GM12878 (cell line): Measurements from ENCODE around the gene TGFB1. TPM values are rescaled to one million over a fixed set of nuclear protein-coding genes. Genes with fewer than 3 reads are reported as not detected.

Experiments
- ELK1 ChIP-seq: IDR thresholded peaks from 2 replicates; pipeline ENCODE4 v1.6.1; 2012; ENCODE audit warnings: low read depth, low read length, improper control_type of control experiment
- EP300 ChIP-seq, 2 experiments: fragments of 150-350 bp in 1 of 2; IDR thresholded peaks; 2 replicates each; pipeline ENCODE4 v1.6.1; 2011 to 2012; ENCODE audit warnings: low read depth in 2 of 2, low read length in 2 of 2, borderline replicate concordance in 1 of 2, improper control_type of control experiment in 1 of 2, inconsistent platforms in 1 of 2; ENCODE audit not compliant: control insufficient read depth in 1 of 2
- FOXK2 ChIP-seq: fragments of 450-650 bp; IDR thresholded peaks from 2 replicates; pipeline ENCODE4 v1.6.1; 2017; ENCODE audit warnings: mild to moderate bottlenecking, moderate library complexity
- GATAD2B ChIP-seq: fragments of 450-650 bp; conservative IDR thresholded peaks from 2 replicates; pipeline ENCODE4 v1.6.1; 2017; ENCODE audit warnings: low read depth, mild to moderate bottlenecking, moderate library complexity
- HCFC1 ChIP-seq: fragments of 150-350 bp; IDR thresholded peaks from 2 replicates; pipeline ENCODE4 v1.6.1; 2014; ENCODE audit warnings: low read length
- LARP7 ChIP-seq: fragments of 450-650 bp; IDR thresholded peaks from 2 replicates; pipeline ENCODE4 v1.6.1; 2017; ENCODE audit warnings: mild to moderate bottlenecking
- MAX ChIP-seq: IDR thresholded peaks from 2 replicates; pipeline ENCODE4 v1.6.1; 2012; ENCODE audit warnings: low read depth, low read length, improper control_type of control experiment
- MEF2A ChIP-seq: IDR thresholded peaks from 2 replicates; pipeline ENCODE4 v1.6.1; 2011; ENCODE audit warnings: low read depth, mild to moderate bottlenecking, low read length, moderate library complexity; ENCODE audit not compliant: insufficient read depth
- MTA2 ChIP-seq: fragments of 450-650 bp; IDR thresholded peaks from 2 replicates; pipeline ENCODE4 v1.6.1; 2016; ENCODE audit warnings: low read depth, mild to moderate bottlenecking, moderate library complexity
- MTA3 ChIP-seq: IDR thresholded peaks from 2 replicates; pipeline ENCODE4 v1.6.1; 2012; ENCODE audit warnings: low read length, inconsistent platforms, borderline replicate concordance
- MXI1 ChIP-seq: fragments of 150-350 bp; IDR thresholded peaks from 2 replicates; pipeline ENCODE4 v1.6.1; 2011; ENCODE audit warnings: low read depth, mild to moderate bottlenecking, inconsistent platforms, low read length, improper control_type of control experiment
- NFXL1 ChIP-seq: fragments of 450-650 bp; IDR thresholded peaks from 2 replicates; pipeline ENCODE4 v1.6.1; 2017; ENCODE audit warnings: antibody characterized with exemption, mild to moderate bottlenecking, borderline replicate concordance
- NR2C1 ChIP-seq: fragments of 450-650 bp; IDR thresholded peaks from 2 replicates; pipeline ENCODE4 v1.6.1; 2017; ENCODE audit warnings: antibody characterized with exemption, mild to moderate bottlenecking, moderate library complexity
- NR2F1 ChIP-seq: fragments of 450-650 bp; conservative IDR thresholded peaks from 2 replicates; pipeline ENCODE4 v1.6.1; 2017; ENCODE audit warnings: mild to moderate bottlenecking
- PAX8 ChIP-seq: fragments of 450-650 bp; IDR thresholded peaks from 2 replicates; pipeline ENCODE4 v1.6.1; 2017; ENCODE audit warnings: mild to moderate bottlenecking, moderate library complexity
- RAD51 ChIP-seq: fragments of 450-650 bp; IDR thresholded peaks from 2 replicates; pipeline ENCODE4 v1.6.1; 2016; ENCODE audit warnings: moderate library complexity, mild to moderate bottlenecking, inconsistent platforms
- RB1 ChIP-seq: fragments of 450-650 bp; formaldehyde crosslinking; IDR thresholded peaks from 2 replicates; pipeline ENCODE4 v1.6.1; 2017; ENCODE audit warnings: mild to moderate bottlenecking, borderline replicate concordance
- RELA ChIP-seq: fragments of 450-650 bp; IDR thresholded peaks from 2 replicates; pipeline ENCODE4 v1.8.0; 2014; ENCODE audit warnings: borderline replicate concordance; ENCODE audit not compliant: partially characterized antibody
- SMAD1 ChIP-seq: fragments of 450-650 bp; IDR thresholded peaks from 2 replicates; pipeline ENCODE4 v1.6.1; 2018; ENCODE audit warnings: mild to moderate bottlenecking, low read depth; ENCODE audit not compliant: partially characterized antibody
- SMAD5 ChIP-seq: IDR thresholded peaks from 2 replicates; pipeline ENCODE4 v1.6.1; 2016; ENCODE audit warnings: antibody characterized with exemption, low read depth
- SMARCA5 ChIP-seq: fragments of 450-650 bp; IDR thresholded peaks from 2 replicates; pipeline ENCODE4 v1.6.1; 2017; ENCODE audit warnings: mild to moderate bottlenecking
- SREBF2 ChIP-seq: IDR thresholded peaks from 2 replicates; pipeline ENCODE4 v1.6.1; 2012; ENCODE audit warnings: mild to moderate bottlenecking, low read length
- STAT3 ChIP-seq: IDR thresholded peaks from 2 replicates; pipeline ENCODE4 v1.6.1; 2011; ENCODE audit warnings: low read depth, low read length, improper control_type of control experiment
- TCF7 ChIP-seq: IDR thresholded peaks from 2 replicates; pipeline ENCODE4 v1.6.1; 2014; ENCODE audit warnings: antibody characterized with exemption, borderline replicate concordance
- ZZZ3 ChIP-seq: IDR thresholded peaks from 2 replicates; pipeline ENCODE4 v1.6.1; 2011; ENCODE audit warnings: low read depth; ENCODE audit not compliant: control insufficient read depth, insufficient read length
- polyA plus RNA-seq, 11 experiments: library from polyadenylated mRNA; depleted of rRNA in 4 of 11; unstranded in 6 of 11; stranded (reverse) in 5 of 11; fragments of >200 nt; fragmentation: Nextera tagmentation in 4 of 11; fragmentation: Illumina TruSeq in 1 of 11; extraction: Ambion mirVana in 4 of 11; extraction: Trizol in 1 of 11; gene quantifications; 1 replicate in 1 of 11; 2 replicates in 10 of 11; pipeline versions ENCODE4 v1.2.1 to v1.2.3, GENCODE V29; 2011 to 2016; ENCODE audit warnings: inconsistent platforms in 2 of 11, missing spikeins in 2 of 11, low read depth in 1 of 11
- total RNA-seq, 4 experiments: library from RNA; depleted of rRNA in 3 of 4; stranded (reverse); fragments of >200 nt in 3 of 4; fragmentation: Illumina TruSeq in 1 of 4; extraction: Trizol in 1 of 4; gene quantifications; 2 replicates each; pipeline versions ENCODE4 v1.2.1 to v1.2.3, GENCODE V29; 2013 to 2021
- TF ChIP-seq, protein P1 (sequence below): fragments of 450-650 bp; IDR thresholded peaks from 2 replicates; pipeline ENCODE4 v1.6.1; 2017; ENCODE audit warnings: mild to moderate bottlenecking

Gene TGFB1
- total and polyA plus RNA-seq, 10 of the 15 experiments (the other 5 are each of a cell fraction or from before 2014, with no cell fraction given): 0.23 to 120 (median 10.9) TPM

DNA sequence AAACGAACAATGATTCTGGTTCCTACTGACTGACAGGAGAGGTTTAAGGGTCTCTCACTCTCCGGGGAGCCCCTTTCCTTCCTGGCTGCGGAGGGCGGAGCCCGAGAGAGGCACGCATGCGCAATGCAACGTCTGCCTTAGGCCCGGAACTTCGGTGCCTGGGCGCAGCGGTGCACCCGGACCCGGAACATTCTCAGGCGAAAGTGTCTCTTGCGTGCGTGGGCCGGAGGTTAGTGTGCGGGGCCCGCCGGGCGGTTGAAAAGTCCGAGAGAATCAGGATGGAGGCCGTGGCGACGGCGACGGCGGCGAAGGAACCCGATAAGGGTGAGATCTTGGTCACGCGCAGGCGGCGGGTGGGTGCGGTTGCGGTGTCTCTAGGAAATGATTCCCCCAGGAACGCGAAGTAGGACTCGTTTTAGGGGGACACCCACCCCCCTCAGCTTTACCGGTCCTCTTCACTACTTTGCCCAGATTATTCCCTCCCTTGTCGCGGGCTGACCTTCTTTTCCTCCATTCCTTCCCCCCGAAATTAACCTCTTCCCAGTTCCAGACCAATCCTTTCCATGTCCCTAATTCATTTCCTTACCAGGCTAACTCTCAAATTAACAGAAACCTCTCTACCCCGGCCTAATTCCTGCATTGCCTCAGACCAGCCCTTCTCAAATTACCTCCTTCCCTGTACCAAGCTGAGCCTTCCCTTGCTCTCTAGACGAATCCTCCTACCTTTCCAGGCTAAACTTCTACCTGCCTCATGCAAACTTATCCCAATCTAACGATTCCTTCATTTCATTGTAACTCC, 43.5 kb downstream of the TGFB1 start, which contains the start of gene CCDC97 (continued):
- peak; percentile 57; the same call in 1 of the 2 replicates for TF ChIP-seq TCF7
- TF ChIP-seq FOXK2: no peak; the same call in none of the 2 replicates
- TF ChIP-seq MEF2A: 0 out of 2 replicates have a peak, but pooled peaks have one; percentile 31
- peak; percentile 76 for TF ChIP-seq NR2F1
- peak; percentile 96; the same call in 1 of the 2 replicates for TF ChIP-seq RB1
- peak; percentile 31; the same call in 1 of the 2 replicates for TF ChIP-seq STAT3
- TF ChIP-seq RELA: peak; percentile 32
- peak; percentile 79 for TF ChIP-seq NR2C1
- TF ChIP-seq PAX8: no peak
- TF ChIP-seq HCFC1: peak; percentile 72
- peak; percentile 36 for TF ChIP-seq ELK1
- TF ChIP-seq MTA2: peak; percentile 62
- peak; percentile 79 for TF ChIP-seq SMAD5
- peak; percentile 78 for TF ChIP-seq SMARCA5
- TF ChIP-seq MXI1: peak; percentile 75; the same call in 1 of the 2 replicates
- peak; percentile 92 for TF ChIP-seq ZZZ3
- no peak; the same call in 1 of the 2 replicates for TF ChIP-seq MAX
- TF ChIP-seq GATAD2B: peak; percentile 96
- no peak for TF ChIP-seq NFXL1
- TF ChIP-seq LARP7: peak; percentile 95
- no peak for TF ChIP-seq SREBF2
- TF ChIP-seq SMAD1: no peak
- TF ChIP-seq MTA3: peak; percentile 83; the same call in 1 of the 2 replicates
- peak; percentile 65; the same call in 1 of the 2 replicates for TF ChIP-seq RAD51
- TF ChIP-seq EP300 (IDR thresholded peaks at IDR 0.05; ENCODE audit: borderline replicate concordance in 1 of 2, control insufficient read depth in 1 of 2, low read depth in 2 of 2, low read length in 2 of 2): peak in 1 of 2 experiments; percentile 46; a peak in 1 of 4 replicates
- TF ChIP-seq, protein P1, sequence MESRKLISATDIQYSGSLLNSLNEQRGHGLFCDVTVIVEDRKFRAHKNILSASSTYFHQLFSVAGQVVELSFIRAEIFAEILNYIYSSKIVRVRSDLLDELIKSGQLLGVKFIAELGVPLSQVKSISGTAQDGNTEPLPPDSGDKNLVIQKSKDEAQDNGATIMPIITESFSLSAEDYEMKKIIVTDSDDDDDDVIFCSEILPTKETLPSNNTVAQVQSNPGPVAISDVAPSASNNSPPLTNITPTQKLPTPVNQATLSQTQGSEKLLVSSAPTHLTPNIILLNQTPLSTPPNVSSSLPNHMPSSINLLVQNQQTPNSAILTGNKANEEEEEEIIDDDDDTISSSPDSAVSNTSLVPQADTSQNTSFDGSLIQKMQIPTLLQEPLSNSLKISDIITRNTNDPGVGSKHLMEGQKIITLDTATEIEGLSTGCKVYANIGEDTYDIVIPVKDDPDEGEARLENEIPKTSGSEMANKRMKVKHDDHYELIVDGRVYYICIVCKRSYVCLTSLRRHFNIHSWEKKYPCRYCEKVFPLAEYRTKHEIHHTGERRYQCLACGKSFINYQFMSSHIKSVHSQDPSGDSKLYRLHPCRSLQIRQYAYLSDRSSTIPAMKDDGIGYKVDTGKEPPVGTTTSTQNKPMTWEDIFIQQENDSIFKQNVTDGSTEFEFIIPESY: peak; percentile 10; the same call in 1 of the 2 replicates
